HG03354 (cell line): ENCODE data around the gene FOXO3.

ENCODE experiments used
- ATAC-seq: cut with Tn5 transposase; IDR thresholded peaks from one replicate; pipeline ENCODE4 v1.9.1; 2021; ENCODE audit warnings: mild to moderate bottlenecking; ENCODE audit not compliant: unreplicated experiment, poor library complexity, severe bottlenecking

The FOXO3 gene

GRCh38 chr6:108619431-108620197, 58.9 kb downstream of the FOXO3 start:
- no peak for ATAC-seq

GRCh38 chr6:108621117-108621516, 60.4 kb downstream of the FOXO3 start:
- no peak for ATAC-seq

- no peak for ATAC-seq
Observed at GRCh38 chr6:108622641-108623298, 62.1 kb downstream of the FOXO3 start.

GRCh38 chr6:108623995-108624394, 63.3 kb downstream of the FOXO3 start:
- ATAC-seq = no peak

- no peak for ATAC-seq
Observed at GRCh38 chr6:108625581-108625980, 64.9 kb downstream of the FOXO3 start.

DNA sequence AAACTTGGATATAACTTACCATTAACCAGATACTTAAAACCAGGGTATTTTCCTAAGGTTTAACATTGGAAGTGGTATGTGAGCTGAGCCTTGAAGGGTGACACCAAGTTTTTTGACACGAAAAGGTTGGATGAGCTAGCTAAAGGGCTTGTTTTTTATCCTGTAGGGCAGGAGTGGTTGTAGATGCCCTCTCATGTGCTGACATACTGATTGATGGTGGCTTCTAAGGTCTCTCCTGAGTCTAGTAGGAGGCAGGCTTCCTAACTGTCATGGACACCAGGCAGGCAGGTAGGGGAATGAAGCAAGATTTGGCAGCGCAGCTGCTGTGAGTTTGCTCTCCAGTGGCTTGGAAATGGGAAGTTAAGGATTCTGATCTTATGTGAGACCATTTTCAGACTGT, 66.1 kb downstream of the FOXO3 start:
- ATAC-seq = no peak

GRCh38 chr6:108627692-108628550, 67.2 kb downstream of the FOXO3 start:
- ATAC-seq = no peak

GRCh38 chr6:108630050-108630714, 69.5 kb downstream of the FOXO3 start:
- ATAC-seq = no peak

DNA sequence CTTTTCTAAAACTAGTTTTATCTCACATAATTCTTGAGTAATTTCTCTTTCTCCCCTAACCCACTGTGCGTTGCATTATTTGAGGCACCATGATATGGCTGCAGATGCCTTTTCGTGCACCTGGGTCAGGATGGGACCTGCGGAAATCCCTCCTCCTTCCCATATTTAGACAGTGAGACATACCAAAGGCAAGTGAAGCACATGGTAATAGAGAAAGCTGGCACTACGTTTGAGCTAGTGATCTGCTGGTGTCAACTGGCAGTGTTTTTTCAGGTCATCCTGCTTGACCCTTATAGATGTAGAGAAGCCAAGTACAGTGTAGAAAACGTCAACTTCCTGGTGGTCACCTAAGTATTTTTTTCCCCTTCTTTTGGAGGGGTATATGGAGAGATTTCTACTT, 71.7 kb downstream of the FOXO3 start:
- ATAC-seq = no peak

GRCh38 chr6:108633436-108633835, 72.7 kb downstream of the FOXO3 start:
- no peak for ATAC-seq

DNA sequence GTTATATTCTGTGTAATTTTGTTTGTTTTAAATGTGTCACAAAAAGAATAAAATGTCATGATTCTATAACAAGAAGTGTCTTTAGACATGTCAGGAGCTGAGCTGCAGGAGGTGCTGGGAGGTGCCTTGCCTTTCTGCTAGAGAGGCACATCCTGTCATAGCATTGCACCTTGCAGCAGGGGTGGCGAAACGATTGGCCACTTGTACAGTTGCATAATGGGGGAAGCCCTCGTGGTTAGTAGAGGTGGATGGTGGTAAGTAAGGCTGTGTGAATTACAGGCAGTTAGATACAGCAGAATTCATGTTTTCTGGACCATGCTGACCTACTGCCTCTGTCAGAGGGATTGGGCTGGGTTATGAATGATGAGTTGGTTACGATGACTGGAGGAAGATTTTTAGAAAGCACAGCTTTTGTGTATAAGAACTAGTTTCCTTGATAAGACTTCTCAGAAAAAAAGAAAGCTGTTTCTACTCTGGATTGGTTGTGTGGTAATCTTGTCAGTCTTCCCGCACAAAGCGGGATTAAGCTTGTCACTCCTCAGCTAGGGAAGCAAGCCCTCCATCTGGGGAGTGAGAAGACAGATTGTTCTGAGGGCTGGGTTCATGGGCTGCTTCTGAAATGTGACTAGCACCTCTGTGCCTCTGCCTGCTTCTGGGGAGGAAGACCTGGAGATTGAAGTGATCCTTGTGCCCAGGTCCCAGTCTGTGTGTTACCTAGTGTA, 74.9 kb downstream of the FOXO3 start:
- no peak for ATAC-seq

DNA sequence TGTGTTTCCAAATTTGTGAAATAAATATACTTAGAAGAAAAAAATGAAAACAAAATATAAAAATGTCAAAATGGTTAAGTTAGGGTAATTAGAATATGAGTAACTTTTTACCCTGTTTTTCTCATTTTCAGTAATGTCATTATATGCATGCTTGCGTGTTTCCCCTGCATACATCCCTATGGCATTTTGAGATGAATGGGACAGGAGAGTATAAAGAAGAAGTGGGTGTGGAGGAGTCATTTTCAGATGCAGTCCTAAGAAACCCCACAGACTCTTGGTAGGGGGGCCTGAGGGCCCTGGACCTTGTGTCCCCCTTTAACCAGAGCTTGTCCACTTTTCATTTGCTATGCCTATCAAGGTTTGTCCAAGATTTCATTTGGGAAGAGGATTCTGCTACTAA, 77.2 kb downstream of the FOXO3 start:
- ATAC-seq = no peak

DNA sequence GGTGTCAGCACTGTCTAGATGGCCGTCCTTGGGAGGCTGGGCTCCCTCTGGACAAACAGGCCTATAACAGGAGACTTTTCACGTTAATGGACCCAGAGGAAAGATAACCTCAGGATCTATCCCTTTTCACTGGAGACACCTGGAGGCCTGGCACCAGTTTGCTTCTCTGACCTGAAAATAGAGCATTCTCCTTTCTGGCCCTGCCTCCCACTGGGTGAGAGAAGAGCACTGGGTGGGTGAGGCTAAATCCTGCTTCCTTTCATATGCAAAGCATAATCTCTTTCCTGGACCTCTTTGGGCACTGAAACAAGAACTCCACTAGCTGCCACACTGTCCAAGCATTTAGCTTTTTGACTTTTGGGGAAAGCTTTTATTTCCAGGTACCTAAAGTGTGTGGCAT, 78.3 kb downstream of the FOXO3 start:
- ATAC-seq = no peak

DNA sequence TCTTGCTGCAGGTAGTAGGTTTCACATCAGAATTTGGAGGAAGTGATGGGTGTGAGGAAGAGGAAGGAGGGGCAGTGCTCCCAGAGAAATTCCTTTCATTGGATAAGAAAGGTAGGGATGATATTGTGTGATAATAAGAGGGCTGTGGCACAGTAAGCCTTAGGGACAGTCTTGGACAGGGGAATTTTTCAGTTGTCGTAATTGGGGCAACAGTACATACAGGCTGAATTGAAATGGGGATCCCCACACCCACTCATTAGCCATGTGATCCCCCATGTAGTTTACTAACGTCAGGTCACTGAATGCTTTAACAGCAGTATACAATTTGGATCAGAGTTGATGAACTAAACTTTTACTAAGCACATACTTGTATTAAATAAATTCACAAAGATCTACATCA, 79.4 kb downstream of the FOXO3 start:
- ATAC-seq = no peak

- ATAC-seq = no peak
Observed at GRCh38 chr6:108643184-108643583, 82.5 kb downstream of the FOXO3 start.

- ATAC-seq = no peak
Observed at GRCh38 chr6:108644252-108644651, 83.5 kb downstream of the FOXO3 start.

GRCh38 chr6:108648191-108648590, 87.5 kb downstream of the FOXO3 start:
- no peak for ATAC-seq

- ATAC-seq = no peak
Observed at GRCh38 chr6:108650325-108650724, 89.6 kb downstream of the FOXO3 start.

DNA sequence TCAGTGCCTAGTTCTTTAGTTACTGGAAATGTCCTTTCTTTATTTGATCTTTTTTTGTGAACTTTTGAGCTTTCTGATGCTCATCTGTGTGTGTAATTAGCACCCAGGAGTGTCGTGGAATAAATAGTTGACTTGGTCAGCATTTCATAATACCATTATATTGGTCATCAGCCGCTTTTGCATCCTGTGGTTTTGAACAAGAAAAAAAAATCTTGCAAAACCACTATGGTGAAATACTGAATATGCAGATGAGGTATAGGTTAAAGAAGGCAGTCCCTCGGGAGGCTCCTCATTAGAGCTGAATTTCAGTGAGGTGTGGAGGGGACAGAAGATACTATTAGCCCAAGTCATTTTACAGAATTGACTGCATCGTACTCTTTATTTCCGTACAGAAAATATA, 90.1 kb downstream of the FOXO3 start:
- ATAC-seq = no peak
